Frontal cortex (tissue), 4 donors: ENCODE data around the gene DTX2. TPM values are rescaled to one million over a fixed set of nuclear protein-coding genes. Genes with fewer than 3 reads are reported as not detected.
A peak's percentile ranks its signal among the peaks of the same experiment; 100 is the strongest.
"Not testable (repeated sequence)": the region's sequence is repeated elsewhere in the genome, so short reads cannot be mapped to it uniquely, and the experiment has no call there.

Source experiments
- DNase-seq, 2 donors: peaks; one replicate each; pipeline ENCODE4 v3.0.0; 2012; ENCODE audit warnings: low spot score in 2 of 2
- FAIRE-seq: peaks from 2 replicates; lab custom pipeline; 2012; peaks lifted over from hg19 to GRCh38; lab: Jason Lieb, UNC
- total RNA-seq: library from RNA; depleted of rRNA; stranded (reverse); fragments of >200 nt; gene quantifications from one replicate; pipeline ENCODE4 v1.2.3, GENCODE V29; 2014
- donor health status: control.
- donor health status: control.
- donor health status: control.

DTX2 gene
- total RNA-seq, 1 donor from 2014 or later, result 1.6 TPM

- not testable (repeated sequence) for FAIRE-seq, DNase-seq
Measured at GRCh38 chr7:76442664-76443446, 18.7 kb upstream of the DTX2 start.

GRCh38 chr7:76443846-76444245 lies 17.7 kb upstream of the DTX2 start:
- not testable (repeated sequence) for FAIRE-seq

GRCh38 chr7:76445577-76446008 lies 15.9 kb upstream of the DTX2 start:
- not testable (repeated sequence) for FAIRE-seq
- DNase-seq, result peak in 1 of 2 donors; percentile 6

More at GRCh38 chr7:76443846-76444245, 17.7 kb upstream of the DTX2 start:
- not testable (repeated sequence) for DNase-seq

- not testable (repeated sequence) for DNase-seq, FAIRE-seq
Measured at GRCh38 chr7:76457017-76457416, 4.5 kb upstream of the DTX2 start.

DNA sequence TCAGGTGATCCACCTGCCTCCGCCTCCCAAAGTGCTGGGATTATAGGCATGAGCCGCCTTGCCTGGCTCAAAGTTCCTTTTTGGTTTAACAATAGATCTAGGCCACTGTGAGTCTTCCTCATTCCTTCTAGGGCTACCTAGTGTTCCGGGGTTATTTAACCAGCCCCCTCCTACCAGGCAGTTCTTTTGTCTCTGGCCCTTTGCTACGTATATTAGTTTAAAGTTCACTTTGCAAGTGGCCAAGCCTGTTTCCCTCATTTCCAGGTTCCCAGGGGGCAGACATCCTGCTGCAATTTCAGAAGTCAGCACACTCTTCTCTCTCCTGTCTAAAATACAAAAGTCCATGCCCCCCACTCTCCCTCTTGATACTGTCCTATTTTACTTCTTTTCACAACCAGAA lies 3.0 kb upstream of the DTX2 start:
- FAIRE-seq, DNase-seq: not testable (repeated sequence)

DNA sequence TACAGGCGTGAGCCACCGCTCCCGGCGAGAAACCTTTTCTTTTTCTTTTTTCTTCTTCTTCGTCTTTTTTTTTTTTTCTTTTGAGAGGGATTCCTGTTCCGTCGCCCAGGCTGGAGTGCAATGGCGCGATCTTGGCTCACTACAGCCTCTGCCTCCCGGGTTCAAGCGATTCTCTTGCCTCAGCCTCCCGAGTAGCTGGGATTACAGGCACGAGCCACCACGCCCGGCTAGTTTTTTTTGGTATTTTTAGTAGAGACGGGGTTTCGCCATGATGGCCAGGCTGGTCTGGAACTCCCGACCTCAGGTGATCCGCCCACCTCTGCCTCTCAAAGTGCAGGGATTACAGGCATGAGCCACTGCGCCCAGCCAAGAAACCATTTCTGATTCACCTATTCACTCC lies 742 bp upstream of the DTX2 start:
- not testable (repeated sequence) for FAIRE-seq

GRCh38 chr7:76462271-76462882 lies 868 bp downstream of the DTX2 start:
- DNase-seq, FAIRE-seq: not testable (repeated sequence)

More for the DNA sequence above, 742 bp upstream of the DTX2 start:
- not testable (repeated sequence) for DNase-seq

GRCh38 chr7:76464959-76465358 lies 3.5 kb downstream of the DTX2 start:
- not testable (repeated sequence) for FAIRE-seq, DNase-seq

GRCh38 chr7:76465950-76466349 lies 4.4 kb downstream of the DTX2 start:
- DNase-seq, FAIRE-seq: not testable (repeated sequence)

GRCh38 chr7:76467743-76468404 lies 6.4 kb downstream of the DTX2 start:
- not testable (repeated sequence) for FAIRE-seq, DNase-seq

GRCh38 chr7:76471556-76472221 lies 10.2 kb downstream of the DTX2 start:
- FAIRE-seq, DNase-seq: not testable (repeated sequence)

DNA sequence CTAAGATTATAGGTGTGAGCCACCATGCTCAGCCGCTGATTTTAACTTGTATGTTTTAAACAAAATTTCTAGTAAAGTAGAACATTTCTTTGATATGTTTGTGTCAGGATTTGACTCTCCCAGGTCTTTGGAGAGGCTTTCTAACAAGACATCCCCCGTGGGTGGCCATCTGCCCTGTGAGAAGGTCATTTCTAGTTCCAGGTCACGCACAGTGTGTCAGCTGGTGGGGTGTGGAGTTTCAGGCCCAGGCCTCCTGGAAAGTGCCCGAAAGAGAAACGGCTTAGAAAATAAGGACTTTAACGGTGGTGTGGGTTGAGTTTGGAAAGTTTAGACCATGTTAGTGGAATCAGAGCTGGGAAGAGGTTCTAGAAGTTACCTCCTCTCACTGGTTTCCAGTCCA lies 11.6 kb downstream of the DTX2 start:
- FAIRE-seq, DNase-seq: not testable (repeated sequence)

DNA sequence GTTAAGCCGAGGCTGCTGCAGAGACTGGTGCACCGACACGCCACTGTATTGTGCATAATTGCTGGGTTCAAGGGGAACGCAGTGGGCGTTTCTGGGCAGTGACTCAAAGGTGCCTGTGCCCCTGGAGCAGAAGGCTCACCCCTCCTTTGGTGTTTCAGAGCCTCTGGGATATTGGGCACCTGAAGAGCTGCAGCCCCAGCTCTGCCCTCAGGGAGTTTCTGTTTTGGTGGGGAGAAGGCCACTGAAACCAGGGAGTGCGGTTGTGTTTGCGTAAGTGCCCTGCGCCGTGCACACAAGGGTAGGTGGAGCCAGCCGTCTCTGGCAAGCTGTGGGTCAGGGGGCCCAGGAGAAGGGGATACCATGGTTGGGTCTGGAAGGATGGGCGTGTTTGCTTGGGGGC lies 14.8 kb downstream of the DTX2 start:
- not testable (repeated sequence) for DNase-seq, FAIRE-seq

DNA sequence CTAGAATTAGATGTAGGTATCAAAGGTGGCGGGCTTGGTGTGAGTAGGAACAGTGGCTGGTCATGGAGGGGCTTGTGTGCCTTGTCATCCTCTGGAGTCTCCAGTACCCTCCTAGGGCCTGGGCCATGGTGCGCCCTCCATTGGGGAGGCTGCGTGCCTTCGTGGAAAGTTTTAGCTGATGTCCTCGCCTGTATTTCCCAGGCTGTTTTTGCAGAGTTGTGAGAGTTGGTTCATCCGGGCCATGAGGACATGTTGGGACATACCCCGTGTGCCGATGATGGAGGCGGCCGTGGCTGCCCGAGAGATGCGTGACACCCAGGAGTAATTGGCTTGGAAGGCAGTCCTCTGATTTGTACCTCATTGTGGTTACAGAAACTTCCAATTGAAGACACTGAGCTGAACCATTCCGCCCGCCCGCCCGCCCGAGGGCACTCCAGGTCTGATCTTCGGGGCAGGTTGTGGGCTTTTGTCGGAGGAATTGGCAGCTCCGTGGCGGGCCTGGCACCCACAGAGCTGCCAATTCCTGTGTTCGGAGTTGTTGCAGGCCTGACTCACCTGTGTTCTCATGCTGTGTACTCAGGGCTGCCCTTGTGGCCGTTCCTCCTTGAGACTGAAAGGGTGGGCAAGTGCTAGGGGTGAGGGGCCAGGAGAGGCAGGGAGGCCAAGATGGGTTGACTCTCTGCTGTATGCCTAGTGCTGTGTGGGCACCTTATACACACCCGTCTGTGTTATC lies 15.4 kb downstream of the DTX2 start:
- not testable (repeated sequence) for FAIRE-seq, DNase-seq

- FAIRE-seq, DNase-seq: not testable (repeated sequence)
Measured at GRCh38 chr7:76479628-76480027, 18.1 kb downstream of the DTX2 start.

- not testable (repeated sequence) for FAIRE-seq, DNase-seq
Measured at GRCh38 chr7:76480403-76481253, 19.1 kb downstream of the DTX2 start.

GRCh38 chr7:76482660-76483059 lies 21.2 kb downstream of the DTX2 start:
- DNase-seq, FAIRE-seq: not testable (repeated sequence)

DNA sequence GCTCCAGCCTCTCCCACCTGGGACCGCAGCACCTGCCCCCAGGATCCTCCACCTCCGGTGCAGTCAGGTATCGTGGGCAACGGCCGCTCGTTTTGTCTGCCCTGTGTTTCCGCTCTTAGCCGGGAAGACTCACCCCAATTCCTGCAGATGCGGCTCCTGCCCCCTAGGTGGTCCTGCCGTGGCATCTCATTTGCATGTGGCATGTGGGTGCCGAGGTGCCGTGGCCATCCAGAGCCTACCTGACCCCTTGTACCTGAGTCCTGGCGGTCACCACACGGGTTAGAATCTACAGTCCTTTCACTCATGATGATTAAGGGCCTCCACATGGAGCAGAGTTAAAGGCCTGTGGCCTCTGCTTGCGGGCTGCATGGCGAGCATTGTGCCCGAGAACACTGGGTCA lies 21.6 kb downstream of the DTX2 start:
- not testable (repeated sequence) for FAIRE-seq, DNase-seq
